SK-N-SH treated with all-trans-retinoic acid at 6 μM for 48 hours (cell line): Measurements from ENCODE around the gene SAPCD1.

Experiments used
- TF ChIP-seq, protein P1 (sequence below): fragments of 250-450 bp; sonication (Bioruptor Pico); IDR thresholded peaks from 2 replicates; pipeline ENCODE4 v1.5.1; 2020; ENCODE audit warnings: low read depth, mild to moderate bottlenecking, moderate library complexity
- TF ChIP-seq, protein P2 (sequence below): fragments of 250-450 bp; sonication (Bioruptor Pico); IDR thresholded peaks from 2 replicates; pipeline ENCODE4 v1.5.1; 2021; ENCODE audit warnings: mild to moderate bottlenecking, moderate library complexity
- TF ChIP-seq, protein P3 (sequence below): fragments of 250-450 bp; sonication (Bioruptor Pico); IDR thresholded peaks from 2 replicates; pipeline ENCODE4 v1.8.0; 2020; ENCODE audit warnings: mild to moderate bottlenecking, moderate library complexity, borderline replicate concordance

GRCh38 chr6:31765559-31765909 is 3.1 kb downstream of the SAPCD1 start:
- TF ChIP-seq, protein P1, sequence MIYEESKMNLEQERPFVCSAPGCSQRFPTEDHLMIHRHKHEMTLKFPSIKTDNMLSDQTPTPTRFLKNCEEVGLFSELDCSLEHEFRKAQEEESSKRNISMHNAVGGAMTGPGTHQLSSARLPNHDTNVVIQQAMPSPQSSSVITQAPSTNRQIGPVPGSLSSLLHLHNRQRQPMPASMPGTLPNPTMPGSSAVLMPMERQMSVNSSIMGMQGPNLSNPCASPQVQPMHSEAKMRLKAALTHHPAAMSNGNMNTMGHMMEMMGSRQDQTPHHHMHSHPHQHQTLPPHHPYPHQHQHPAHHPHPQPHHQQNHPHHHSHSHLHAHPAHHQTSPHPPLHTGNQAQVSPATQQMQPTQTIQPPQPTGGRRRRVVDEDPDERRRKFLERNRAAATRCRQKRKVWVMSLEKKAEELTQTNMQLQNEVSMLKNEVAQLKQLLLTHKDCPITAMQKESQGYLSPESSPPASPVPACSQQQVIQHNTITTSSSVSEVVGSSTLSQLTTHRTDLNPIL (CRISPR knock-in tag), result no peak
- TF ChIP-seq, protein P2, sequence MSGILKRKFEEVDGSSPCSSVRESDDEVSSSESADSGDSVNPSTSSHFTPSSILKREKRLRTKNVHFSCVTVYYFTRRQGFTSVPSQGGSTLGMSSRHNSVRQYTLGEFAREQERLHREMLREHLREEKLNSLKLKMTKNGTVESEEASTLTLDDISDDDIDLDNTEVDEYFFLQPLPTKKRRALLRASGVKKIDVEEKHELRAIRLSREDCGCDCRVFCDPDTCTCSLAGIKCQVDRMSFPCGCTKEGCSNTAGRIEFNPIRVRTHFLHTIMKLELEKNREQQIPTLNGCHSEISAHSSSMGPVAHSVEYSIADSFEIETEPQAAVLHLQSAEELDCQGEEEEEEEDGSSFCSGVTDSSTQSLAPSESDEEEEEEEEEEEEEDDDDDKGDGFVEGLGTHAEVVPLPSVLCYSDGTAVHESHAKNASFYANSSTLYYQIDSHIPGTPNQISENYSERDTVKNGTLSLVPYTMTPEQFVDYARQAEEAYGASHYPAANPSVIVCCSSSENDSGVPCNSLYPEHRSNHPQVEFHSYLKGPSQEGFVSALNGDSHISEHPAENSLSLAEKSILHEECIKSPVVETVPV (CRISPR knock-in tag), result no peak
- TF ChIP-seq, protein P3, sequence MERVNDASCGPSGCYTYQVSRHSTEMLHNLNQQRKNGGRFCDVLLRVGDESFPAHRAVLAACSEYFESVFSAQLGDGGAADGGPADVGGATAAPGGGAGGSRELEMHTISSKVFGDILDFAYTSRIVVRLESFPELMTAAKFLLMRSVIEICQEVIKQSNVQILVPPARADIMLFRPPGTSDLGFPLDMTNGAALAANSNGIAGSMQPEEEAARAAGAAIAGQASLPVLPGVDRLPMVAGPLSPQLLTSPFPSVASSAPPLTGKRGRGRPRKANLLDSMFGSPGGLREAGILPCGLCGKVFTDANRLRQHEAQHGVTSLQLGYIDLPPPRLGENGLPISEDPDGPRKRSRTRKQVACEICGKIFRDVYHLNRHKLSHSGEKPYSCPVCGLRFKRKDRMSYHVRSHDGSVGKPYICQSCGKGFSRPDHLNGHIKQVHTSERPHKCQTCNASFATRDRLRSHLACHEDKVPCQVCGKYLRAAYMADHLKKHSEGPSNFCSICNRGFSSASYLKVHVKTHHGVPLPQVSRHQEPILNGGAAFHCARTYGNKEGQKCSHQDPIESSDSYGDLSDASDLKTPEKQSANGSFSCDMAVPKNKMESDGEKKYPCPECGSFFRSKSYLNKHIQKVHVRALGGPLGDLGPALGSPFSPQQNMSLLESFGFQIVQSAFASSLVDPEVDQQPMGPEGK, result no peak
